GM19239 (cell line): ENCODE data around the gene TRAK1.
A peak's percentile ranks its signal among the peaks of the same experiment; 100 is the strongest.
"Not testable (repeated sequence)": the region's sequence is repeated elsewhere in the genome, so short reads cannot be mapped to it uniquely, and the experiment has no call there.

Experiments
- DNase-seq: peaks from one replicate; pipeline ENCODE4 v3.0.0; 2011; ENCODE audit warnings: low spot score; ENCODE audit not compliant: insufficient read length
- FAIRE-seq: peaks from 2 replicates; lab custom pipeline; 2011; peaks lifted over from hg19 to GRCh38; lab: Jason Lieb, UNC

TRAK1 gene

DNA sequence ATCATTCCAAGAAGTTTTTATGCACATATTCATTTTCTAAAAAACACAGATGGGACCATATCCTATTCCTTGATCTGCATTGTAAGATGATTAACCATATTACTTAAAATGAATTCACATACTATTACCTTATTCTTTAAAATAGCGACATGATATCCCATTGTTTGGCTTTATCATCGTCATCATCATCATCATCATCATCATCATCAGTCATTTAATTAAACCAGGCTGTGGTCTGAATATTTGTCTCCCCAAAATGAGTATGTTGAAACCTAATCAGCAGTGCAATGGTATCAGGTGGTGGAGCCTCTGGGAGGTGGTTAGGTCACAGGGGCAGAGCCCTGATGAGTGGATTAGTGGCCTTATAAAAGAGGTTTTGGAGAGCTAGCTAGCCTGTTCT, 4.4 kb downstream of the TRAK1 start:
- DNase-seq = no peak
- no peak for FAIRE-seq

DNA sequence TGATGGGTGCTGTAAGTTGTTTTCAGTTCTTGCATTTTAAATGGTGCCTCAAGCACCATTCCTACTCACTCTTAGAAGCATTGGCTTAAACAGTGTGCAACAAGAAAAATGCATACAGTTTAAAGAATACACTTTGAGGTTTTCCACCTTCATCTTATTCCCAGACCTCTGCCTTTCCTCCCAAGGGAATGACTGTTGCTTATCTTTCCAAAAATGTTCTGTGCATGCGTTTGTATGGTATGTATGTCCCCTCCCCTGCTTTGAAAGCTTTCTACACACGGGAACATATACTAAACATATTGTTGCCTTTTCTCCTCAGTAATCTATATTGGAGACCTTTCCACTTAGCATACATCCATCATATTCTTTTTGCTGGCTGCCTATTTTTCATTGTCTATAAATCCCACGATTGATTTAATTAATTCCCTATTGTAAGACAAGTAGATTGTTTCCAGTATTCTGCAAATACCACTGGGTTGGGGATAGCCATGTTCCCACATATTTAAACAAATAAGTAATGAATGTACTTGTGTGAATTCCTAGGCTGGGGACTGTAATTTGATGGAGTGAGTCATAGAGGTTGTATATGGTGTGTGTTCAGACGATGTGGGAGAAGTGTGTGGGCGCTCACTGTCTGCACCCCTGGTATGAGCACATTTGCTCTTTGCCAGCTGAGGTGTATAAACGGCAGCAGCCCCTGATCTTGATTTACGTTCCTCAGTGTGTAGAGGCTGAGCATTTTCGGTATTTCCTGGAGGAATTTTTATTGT, 5.8 kb downstream of the TRAK1 start:
- FAIRE-seq = no peak
- DNase-seq = no peak

DNA sequence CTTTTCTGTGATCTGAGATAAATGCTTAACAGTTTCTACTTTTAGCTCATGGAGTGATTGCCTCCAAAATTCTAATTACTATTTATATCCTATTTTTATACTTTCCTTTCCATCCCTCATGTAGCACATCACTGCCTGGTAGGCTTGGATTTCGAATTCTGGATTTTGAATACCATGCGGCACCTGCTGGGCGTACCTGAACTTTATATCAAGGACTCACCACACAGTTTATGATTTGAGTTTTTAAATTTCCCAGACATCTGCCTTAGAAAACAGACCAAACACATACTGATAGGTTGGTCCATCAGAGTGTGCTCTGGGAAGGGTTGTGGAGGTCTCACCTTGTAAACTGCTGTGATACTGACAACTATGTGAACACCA, 6.4 kb downstream of the TRAK1 start:
- FAIRE-seq (no peak), DNase-seq (no peak)

DNA sequence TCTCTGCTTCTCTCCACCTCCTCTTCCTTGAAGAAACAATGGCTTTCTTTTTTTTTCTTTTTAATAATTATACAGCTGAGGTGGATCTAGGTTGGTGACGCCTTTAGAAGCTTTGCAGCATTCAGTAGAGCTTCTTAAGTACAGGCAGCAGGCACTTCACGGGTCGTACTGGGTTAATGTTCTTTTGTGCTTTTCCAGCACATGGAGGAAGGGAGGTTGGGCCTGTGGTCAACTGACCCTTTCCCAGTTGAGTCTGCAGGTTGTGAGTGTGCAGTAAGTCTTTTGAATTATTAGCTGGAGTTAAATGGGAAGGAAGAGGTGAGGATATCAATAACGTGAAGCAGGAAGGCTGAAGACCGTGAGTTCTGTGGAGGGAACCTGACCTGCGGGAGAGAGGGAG, 7.0 kb downstream of the TRAK1 start:
- no peak for DNase-seq
- no peak for FAIRE-seq

DNA sequence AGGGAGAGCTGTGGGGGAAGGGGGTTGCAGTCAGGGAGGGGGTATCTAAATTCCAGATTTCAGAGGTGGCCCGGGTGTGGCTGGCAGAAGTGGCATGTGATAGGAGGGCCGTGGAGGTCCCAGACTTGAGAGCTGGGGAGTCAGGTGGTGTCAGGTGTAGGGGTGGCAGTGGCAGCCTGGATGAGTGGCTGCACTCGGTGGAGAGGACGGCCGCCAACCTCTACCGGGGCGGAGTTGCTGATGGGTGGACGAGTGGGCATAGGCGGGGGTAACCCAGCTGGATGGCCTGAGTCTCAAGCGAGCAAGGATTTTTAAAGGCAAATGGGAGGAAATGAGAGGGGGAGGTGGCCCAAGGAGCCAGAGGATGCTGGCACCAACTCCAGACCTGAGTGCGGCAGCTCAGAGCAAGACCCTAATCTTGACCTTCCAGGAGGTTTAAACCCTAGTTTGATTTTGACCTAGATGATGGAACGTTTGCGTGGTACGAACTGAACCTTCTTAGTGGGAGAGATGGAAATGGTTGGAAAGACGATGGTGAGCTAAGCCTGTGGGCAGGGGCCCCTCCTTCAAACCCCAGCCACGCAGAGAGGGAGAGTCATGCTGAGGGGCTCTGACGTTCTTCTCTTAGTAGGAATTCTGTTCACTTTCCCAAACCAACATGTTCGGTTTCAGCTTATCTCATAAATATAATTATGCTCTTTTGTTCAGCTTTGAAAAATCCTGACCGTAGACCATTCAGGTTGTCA, 8.0 kb downstream of the TRAK1 start:
- DNase-seq (no peak), FAIRE-seq (no peak)

DNA sequence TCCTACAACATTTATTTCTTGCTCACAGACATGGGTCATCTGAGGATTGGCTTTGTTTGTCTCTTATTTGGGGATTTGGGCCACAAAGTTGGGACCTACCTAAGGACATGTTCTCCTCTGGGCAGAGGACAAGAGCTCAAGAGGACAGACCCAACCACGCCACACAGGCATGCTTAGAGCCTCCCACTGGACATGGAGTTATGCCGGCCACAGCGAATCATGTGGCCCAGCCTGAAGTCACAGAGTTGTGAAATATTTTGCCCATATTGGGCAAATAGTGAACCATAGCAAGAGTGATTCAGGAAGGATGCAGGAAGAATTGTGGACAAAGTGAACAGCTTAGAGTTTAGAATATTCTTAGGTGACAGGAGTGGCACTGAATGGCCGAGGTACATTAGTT, 9.9 kb downstream of the TRAK1 start:
- DNase-seq = no peak
- no peak for FAIRE-seq

DNA sequence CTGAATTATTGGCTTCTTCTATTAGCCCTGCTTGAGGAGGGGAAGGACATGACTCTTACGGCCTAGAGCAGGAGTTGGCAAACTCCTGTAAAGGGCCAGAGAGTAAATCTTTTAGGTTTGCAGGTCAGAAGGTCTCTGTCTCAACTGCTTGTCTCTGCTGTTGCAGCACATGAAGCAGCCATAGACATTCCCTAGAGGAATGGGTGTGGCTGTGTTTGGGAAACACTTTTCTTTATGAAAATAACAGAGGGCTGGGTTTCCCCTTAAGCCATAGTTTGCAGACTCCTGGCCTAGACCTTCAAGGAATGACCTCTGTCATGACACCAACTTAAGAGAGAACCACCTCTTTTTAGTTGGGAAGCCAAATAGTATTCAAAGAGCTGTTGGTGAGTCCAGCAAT, 10.3 kb downstream of the TRAK1 start:
- FAIRE-seq = no peak

DNA sequence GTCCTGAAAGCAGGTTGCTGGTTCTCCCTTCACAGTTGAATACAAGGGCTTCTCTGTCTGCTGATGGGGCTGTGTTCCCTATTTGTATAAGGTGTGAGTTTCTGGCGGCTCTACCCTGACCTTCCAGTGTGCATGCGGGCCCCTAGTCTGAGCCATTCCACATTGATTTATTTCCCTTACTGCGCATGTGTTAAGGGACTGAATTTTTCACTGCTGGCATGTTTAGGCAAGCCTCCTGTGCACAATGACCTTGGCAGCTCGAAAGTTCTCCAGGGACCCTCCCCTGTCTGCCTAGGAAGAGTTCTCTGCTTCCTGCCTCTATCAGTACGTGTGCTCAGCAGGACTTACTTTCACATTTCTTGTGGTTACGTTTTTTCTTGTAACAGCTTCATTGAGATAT, 11.4 kb downstream of the TRAK1 start:
- FAIRE-seq = no peak

More for the DNA sequence above, 10.3 kb downstream of the TRAK1 start:
- no peak for DNase-seq

DNA sequence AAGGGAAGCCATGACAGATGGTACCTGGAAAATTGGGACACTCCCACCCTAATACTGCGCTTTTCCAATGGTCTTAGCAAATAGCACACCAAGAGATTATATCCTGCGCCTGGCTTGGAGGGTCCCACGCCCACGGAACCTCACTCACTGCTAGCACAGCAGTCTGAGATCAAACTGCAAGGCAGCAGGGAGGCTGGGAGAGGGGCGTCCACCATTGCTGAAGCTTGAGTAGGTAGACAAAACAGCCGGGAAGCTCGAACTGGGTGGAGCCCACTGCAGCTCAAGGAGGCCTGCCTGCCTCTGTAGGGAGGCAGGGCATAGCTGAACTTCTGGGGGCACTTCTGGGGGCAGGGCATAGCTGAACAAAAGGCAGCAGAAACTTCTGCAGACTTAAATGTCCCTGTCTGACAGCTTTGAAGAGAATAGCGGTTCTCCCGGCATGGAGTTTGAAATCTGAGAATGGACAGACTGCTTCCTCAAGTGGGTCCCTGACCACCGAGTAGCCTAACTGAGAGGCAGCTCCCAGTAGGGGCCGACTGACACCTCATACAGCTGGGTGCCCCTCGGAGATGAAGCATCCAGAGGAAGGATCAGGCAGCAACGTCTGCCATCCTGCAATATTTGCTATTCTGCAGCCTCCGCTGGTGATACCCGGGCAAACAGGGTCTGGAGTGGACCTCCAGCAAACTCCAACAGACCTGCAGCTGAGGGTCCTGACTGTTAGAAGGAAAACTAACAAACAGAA, 12.9 kb downstream of the TRAK1 start:
- FAIRE-seq, DNase-seq: not testable (repeated sequence)

More for the DNA sequence above, 11.4 kb downstream of the TRAK1 start:
- DNase-seq = no peak

DNA sequence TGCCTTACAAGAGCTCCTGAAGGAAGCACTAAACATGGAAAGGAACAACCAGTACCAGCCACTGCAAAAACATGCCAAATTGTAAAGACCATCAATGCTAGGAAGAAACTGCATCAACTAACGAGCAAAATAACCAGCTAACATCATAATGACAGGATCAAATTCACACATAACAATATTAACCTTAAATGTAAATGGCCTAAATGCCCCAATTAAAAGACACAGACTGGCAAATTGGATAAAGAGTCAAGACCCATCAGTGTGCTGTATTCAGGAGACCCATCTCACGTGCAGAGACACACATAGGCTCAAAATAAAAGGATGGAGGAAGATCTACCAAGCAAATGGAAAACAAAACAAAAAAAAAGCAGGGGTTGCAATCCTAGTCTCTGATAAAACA, 14.8 kb downstream of the TRAK1 start:
- FAIRE-seq = not testable (repeated sequence)

DNA sequence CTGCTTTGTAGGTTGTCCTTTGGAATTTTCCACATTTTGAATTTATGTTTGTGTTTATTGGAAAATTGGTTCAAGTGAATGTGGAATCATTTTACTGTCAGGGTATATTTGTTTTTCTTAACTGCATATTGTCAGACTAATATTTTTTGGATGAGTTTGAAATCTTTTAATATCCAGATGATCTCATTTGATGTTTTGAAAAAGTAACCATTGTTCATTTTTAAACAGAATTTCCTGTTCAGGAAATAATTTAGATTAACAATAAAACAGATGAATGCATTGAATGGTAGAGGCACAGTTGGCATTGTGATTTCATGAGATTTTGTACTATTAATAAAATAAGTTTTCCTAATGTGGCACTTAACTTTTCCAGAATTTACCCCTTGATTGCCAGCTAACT, 15.5 kb downstream of the TRAK1 start:
- DNase-seq (no peak), FAIRE-seq (no peak)

More for the DNA sequence above, 14.8 kb downstream of the TRAK1 start:
- DNase-seq = not testable (repeated sequence)

DNA sequence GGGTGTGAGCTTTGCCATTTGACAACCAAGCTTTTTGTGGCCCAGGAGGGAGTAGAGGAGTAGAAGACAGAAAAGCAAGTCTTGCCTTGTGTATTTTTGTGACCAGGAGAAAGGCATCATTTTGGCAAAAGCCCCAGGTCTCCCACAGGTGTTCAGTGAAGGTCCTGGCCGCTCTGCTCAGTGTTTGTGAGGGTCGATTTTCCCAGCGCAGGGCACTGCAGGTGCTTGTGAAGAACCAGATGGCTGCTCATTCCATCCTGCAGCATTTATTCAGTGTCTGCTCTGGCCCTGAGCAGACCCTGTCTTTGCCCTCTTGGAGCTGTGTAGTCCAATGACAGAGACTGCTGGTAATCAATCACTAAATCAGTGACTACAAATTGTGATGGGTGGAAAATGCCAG, 19.5 kb downstream of the TRAK1 start:
- no peak for FAIRE-seq
- no peak for DNase-seq

DNA sequence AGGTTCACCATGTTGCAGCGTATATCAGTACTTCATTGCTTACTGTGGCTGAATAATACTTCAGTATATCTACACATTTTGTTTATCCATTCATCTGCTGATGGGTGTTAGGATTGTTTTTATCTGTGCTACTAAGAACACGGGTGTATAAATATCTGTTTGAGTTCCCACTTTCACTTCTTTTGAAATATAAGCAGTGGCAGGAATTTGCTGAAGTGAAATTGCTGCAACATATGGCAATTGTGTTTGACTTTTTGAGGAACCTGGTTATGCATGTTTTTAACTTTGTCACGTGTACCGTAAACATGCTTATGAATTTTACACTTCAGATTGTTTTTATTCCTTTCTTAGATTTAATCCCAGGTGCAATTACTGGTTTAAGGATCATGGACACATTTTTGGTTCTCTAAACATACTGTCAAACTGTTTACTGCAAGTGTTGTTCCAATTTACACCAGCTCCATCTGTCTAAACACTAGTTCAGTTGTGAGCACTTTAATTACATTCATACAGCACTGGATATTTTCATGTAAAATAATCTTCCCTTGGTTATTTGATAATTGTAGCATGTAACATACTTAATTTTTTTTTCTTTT, 23.1 kb downstream of the TRAK1 start:
- DNase-seq = no peak

DNA sequence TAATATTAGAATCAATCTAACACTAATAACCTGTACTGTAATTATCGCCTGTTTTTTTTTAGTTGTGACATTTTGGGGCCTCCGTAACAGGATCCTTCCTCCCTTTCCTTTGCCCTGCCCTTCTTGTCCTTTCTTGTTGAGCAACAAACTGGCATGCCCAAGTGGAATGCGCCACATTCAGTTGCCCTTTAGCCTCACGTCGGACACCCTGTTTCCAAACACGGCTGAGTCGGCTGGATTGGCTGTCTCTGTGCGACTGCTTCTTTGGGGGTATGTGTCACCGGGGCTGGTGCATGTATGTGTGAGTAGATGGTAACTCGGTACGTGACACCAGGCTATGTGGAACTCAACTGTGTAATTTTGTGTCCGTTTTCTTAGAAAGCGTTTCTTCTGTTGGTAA, 24.1 kb downstream of the TRAK1 start:
- DNase-seq = no peak
- no peak for FAIRE-seq

More for the DNA sequence above, 23.1 kb downstream of the TRAK1 start:
- no peak for FAIRE-seq

DNA sequence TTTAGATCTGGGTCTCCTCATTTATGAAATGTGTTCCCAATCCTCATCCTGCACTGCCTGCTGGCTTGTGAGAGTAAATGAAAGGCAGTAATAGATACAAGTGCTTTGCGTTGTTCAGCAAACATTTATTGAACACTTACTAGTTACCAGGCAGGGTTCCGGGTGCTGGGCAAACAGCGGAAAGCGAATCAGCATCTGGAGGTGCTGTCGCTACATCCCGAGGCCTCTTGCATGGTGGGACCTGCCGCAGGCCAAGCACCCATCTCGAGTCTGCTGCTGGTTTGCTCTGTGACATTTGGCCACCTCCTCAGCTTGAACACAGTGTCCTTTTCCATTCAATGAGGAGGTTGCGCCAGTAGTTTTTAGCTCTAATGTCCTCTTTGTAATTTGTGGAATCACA, 24.8 kb downstream of the TRAK1 start:
- no peak for FAIRE-seq
- DNase-seq = no peak

DNA sequence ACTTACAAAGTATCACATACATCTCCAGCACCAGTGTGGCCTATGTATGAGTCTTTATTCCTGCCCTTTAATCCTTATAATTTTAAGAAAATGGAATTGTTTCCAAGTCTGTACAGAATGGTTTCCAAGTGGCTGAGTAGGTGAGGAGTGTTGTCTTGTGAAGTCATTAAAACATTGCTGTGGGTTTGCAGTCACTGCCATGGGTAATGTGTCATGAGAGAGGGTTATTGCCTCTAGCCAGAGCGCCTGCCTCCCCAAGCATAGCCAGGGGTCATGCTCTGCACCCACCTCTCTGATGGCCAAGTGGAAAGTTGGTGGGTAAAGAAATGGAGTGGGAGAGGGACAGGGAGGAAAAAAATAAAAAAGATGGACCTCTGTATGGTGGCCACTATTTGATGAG, 25.3 kb downstream of the TRAK1 start:
- FAIRE-seq = no peak

DNA sequence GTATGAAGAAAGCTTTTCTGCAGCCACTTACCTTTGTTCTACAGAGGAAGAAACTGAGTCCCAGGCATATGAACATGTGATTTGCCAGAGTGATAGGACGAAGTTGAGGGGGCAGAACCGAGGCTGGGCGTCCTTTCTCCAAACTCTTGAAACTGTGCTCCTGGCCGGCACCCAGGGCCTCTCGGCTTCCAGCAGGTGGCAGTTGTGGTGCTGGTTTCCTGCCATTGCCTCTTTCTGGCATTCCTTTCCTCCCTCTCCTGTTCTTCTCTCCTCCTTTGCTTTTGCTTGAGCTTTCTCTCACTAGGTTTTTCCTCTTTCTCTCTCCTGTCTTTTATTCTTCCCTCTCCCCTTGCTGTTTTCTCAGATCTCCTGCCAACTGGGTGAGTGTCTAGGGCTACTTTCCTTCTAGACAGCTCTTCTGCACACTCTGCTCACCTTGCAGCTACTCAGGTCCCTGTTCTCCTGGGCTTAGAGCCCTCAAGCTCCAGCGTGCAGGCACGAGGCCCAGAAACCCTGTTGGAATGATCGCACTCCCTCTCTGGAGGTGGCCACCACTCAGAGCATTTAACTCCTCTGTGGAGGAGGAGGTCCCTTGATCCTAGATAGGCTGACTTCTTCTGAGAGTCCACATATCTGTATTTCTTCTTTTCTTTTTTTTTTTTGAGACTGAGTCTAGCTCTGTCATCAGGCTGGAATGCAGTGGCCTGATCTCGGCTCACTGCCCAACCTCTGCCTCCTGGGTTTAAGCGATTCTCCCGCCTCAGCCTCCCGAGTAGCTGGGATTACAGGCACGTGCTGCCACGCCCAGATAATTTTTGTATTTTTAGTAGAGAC, 26.2 kb downstream of the TRAK1 start:
- FAIRE-seq = no peak

More for the DNA sequence above, 25.3 kb downstream of the TRAK1 start:
- no peak for DNase-seq

DNA sequence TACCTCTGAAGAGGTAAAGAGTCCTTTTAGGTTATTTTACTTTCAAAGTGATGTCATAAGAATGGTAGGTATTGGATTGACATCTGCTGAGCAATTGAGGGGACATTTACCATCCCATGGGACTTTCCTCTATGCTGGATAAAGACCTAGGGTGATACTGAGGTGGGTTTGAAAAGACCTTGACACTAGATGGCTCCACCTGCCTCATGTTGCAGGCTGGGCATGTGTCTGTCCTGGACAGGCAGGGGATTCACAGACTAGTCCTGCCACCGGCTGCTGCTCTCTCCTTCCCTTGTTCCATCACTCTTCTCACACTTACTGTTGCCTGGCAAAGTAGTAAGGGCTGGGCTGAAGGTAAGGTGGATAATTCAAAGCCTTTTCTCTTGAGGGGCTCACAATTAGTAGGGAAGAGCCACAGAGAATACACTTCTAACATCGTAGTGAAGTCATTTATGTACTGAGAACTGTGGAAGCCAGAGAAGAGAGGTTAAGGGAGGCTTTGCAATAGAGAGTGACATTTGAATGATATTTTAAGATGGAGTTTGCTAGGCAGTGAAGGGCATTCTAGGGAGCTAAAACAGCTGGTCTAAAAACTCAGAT, 27.7 kb downstream of the TRAK1 start:
- DNase-seq = peak; percentile 44
- peak; percentile 74 for FAIRE-seq

More for the DNA sequence above, 26.2 kb downstream of the TRAK1 start:
- DNase-seq = no peak
